SH-SY5Y (cell line): ENCODE data around the gene STEAP4.

Experiments
- GATA2 ChIP-seq: IDR thresholded peaks from 2 replicates; pipeline ENCODE4 v1.6.1; 2011; ENCODE audit warnings: mild to moderate bottlenecking, low read depth, low read length
- GATA3 ChIP-seq: IDR thresholded peaks from 2 replicates; pipeline ENCODE4 v1.6.1; 2011; ENCODE audit warnings: low read depth, mild to moderate bottlenecking, low read length, moderate library complexity

DNA sequence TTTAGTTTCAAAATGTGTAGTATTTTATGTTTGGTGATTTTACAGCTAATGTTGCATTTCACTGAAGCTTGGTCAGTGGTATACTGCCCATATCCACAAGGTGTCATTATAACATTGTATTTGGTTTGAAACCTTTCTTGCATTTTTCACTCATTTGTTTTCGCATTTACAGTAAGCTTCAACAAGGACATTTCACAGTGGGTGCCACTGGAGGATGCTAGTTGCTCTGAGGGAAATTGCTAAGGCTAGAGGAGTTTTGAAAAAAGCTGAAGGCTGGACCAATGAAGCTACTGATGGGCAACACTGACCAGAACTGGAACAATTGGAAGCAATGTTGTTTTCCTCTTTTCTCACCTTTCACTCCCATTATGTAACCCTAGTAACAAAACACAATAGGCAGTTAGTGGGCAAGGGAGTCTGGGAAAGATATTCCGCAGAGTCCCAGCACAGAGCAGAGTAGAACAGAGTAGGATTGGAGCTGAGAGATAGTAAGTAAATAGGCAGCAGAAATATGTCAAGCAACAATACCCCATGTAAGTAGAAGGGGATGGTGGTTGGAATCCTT, 63.3 kb downstream of the STEAP4 start:
- TF ChIP-seq GATA2 (no peak), GATA3 (no peak)
